ENCODE data around the gene TMEM59. TPM values are rescaled to one million over a fixed set of nuclear protein-coding genes. Genes with fewer than 3 reads are reported as not detected.

TMEM59 gene
- total and polyA plus RNA-seq, 2 of the 8 experiments (the other 6 are each of a cell fraction or from before 2014, with no cell fraction given), result 116 to 139 TPM

DNA sequence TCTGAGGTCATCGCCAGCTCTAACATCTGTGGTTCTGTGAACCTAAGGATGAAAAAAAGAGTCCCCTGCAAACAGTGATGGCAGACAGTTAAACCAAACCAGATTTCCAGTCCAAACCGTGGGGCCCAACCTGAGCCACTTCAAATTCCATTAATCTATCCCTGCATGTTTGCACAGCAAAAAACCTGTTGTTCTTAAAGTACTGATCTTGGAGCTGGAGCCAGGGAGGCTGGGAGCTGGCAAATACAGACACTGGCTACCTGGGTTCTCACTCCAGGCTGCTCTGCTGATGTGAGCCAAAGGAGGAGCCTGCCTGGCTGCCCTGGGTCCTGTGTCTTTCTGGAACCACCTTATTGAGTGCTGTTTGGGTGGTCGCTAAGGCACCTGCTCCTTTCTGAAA, 51.4 kb downstream of the TMEM59 start:
- H3K36me3 ChIP-seq (ENCODE audit: control insufficient read depth in 2 of 4, insufficient read depth in 4 of 4, low read length in 3 of 4), result no peaks in the 10 kb centered on the region
- ChIA-PET POLR2A (ENCODE audit: partially characterized antibody) (interaction anchor here (1.1 kb wide), 1 partner anchor 10 kb away, joined by 3 read pairs; no protein-coding TSS in a partner anchor), CTCF (ENCODE audit: partially characterized antibody) (interaction anchor here (1.5 to 2.0 kb wide), 2 partner anchors 10 to 141 kb away, joined by 5 to 8 read pairs; no protein-coding TSS in a partner anchor)
- no peak overlapping the region for H2BK12ac ChIP-seq (ENCODE audit: low read depth, low read length)
- no peaks in the 10 kb centered on the region for H3K79me2 ChIP-seq (ENCODE audit: control insufficient read depth in 1 of 2, insufficient read depth in 2 of 2, low read length in 2 of 2)
- no peak overlapping the region for H2AK5ac ChIP-seq (ENCODE audit: low read depth, low read length)
- FAIRE-seq (no peak), DNase-seq (ENCODE audit: low read depth in 1 of 2, low spot score in 2 of 2) (no peak)
- H4K8ac ChIP-seq (ENCODE audit: extremely low read depth, insufficient read depth, low read length), result no peak overlapping the region
- peaks cover 3 to 17% of the 10 kb centered on the region in 2 experiments; a peak in 3 of 4 replicates for H3K9me3 ChIP-seq (ENCODE audit: insufficient read depth in 2 of 2, low read depth in 1 of 2, low read length in 1 of 2)
- 65% methylated on average over 3 of the region's 3 CpGs; no CpG with 5 or more reads in 1 of the 2 experiments for WGBS, 2 experiments (ENCODE audit: extremely low coverage in 1 of 2, insufficient coverage in 1 of 2, insufficient read length in 1 of 2, insufficient replicate concordance in 2 of 2, low coverage in 1 of 2, low lambda C conversion rate in 2 of 2, missing lambda C conversion rate in 1 of 2)
- H3K27me3 ChIP-seq (replicated peaks in 1 of 4; ENCODE audit: control insufficient read depth in 3 of 4, extremely low read depth in 1 of 4, insufficient read depth in 3 of 4, low read length in 3 of 4), result no peaks in the 10 kb centered on the region
- H3K14ac ChIP-seq (ENCODE audit: insufficient read length), result no peak overlapping the region
- no peaks in the 10 kb centered on the region for H3K4me1 ChIP-seq (replicated peaks in 1 of 4; ENCODE audit: control insufficient read depth in 3 of 4, insufficient read depth in 4 of 4, low read length in 3 of 4)
- no peaks in the 10 kb centered on the region for H3K23me2 ChIP-seq (ENCODE audit: low read depth, low read length)
- H2BK20ac ChIP-seq (ENCODE audit: low read length), result no peak overlapping the region
- H2BK120ac ChIP-seq (replicated peaks; ENCODE audit: low read depth, low read length), result no peak overlapping the region
- no peak overlapping the region for H2AFZ ChIP-seq (ENCODE audit: low read length)
- no peak overlapping the region for H3K4ac ChIP-seq (replicated peaks; ENCODE audit: insufficient read length, low read depth, low read length)
- H3K9ac ChIP-seq (replicated peaks in 1 of 4; ENCODE audit: extremely low read depth in 1 of 4, low read depth in 3 of 4, low read length in 3 of 4), result no peak overlapping the region
- H3K56ac ChIP-seq (replicated peaks; ENCODE audit: insufficient read length, low read depth, low read length), result no peak overlapping the region
- H2BK5ac ChIP-seq (ENCODE audit: low read depth, low read length), result no peak overlapping the region
- no peak overlapping the region for H3K27ac ChIP-seq (ENCODE audit: low read depth, low read length)
- no peak overlapping the region for H4K5ac ChIP-seq (ENCODE audit: insufficient read length, low read depth, low read length)
- no peak overlapping the region for H3K23ac ChIP-seq (ENCODE audit: insufficient read length)
- H3K79me1 ChIP-seq (ENCODE audit: low read depth, low read length), result no peaks in the 10 kb centered on the region
- H4K91ac ChIP-seq (replicated peaks; ENCODE audit: insufficient read length, low read length), result no peak overlapping the region
- H3K4me3 ChIP-seq (ENCODE audit: extremely low read depth in 1 of 4, insufficient read depth in 2 of 4, low read depth in 3 of 4, low read length in 4 of 4), result no peak overlapping the region
- no peak overlapping the region for H3K4me2 ChIP-seq (ENCODE audit: insufficient read depth in 1 of 2, low read depth in 2 of 2, low read length in 2 of 2)
- no peak overlapping the region for H2BK15ac ChIP-seq (ENCODE audit: low read length)
- H3K18ac ChIP-seq (ENCODE audit: extremely low read depth, low read length), result no peak overlapping the region
- H4K20me1 ChIP-seq (replicated peaks in 1 of 2; ENCODE audit: control insufficient read depth in 1 of 2, insufficient read depth in 2 of 2, low read length in 2 of 2), result no peaks in the 10 kb centered on the region
- TF ChIP-seq TBP (IDR thresholded peaks at IDR 0.05; ENCODE audit: low read depth, low read length), result no peak
- no peak for TF ChIP-seq KDM1A (IDR thresholded peaks at IDR 0.05; ENCODE audit: borderline replicate concordance, low read length)
- TF ChIP-seq, protein P1, sequence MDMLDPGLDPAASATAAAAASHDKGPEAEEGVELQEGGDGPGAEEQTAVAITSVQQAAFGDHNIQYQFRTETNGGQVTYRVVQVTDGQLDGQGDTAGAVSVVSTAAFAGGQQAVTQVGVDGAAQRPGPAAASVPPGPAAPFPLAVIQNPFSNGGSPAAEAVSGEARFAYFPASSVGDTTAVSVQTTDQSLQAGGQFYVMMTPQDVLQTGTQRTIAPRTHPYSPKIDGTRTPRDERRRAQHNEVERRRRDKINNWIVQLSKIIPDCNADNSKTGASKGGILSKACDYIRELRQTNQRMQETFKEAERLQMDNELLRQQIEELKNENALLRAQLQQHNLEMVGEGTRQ (IDR thresholded peaks at IDR 0.05; ENCODE audit: low read length), result no peak
- no peak for TF ChIP-seq BRCA1 (IDR thresholded peaks at IDR 0.05; ENCODE audit: low read depth, low read length)
- TF ChIP-seq NRF1 (IDR thresholded peaks at IDR 0.05; ENCODE audit: low read depth, low read length), result no peak
